ENCODE data around the gene MYO19.
"Not testable (repeated sequence)": the region's sequence is repeated elsewhere in the genome, so short reads cannot be mapped to it uniquely, and the experiment has no call there.

The MYO19 gene

DNA sequence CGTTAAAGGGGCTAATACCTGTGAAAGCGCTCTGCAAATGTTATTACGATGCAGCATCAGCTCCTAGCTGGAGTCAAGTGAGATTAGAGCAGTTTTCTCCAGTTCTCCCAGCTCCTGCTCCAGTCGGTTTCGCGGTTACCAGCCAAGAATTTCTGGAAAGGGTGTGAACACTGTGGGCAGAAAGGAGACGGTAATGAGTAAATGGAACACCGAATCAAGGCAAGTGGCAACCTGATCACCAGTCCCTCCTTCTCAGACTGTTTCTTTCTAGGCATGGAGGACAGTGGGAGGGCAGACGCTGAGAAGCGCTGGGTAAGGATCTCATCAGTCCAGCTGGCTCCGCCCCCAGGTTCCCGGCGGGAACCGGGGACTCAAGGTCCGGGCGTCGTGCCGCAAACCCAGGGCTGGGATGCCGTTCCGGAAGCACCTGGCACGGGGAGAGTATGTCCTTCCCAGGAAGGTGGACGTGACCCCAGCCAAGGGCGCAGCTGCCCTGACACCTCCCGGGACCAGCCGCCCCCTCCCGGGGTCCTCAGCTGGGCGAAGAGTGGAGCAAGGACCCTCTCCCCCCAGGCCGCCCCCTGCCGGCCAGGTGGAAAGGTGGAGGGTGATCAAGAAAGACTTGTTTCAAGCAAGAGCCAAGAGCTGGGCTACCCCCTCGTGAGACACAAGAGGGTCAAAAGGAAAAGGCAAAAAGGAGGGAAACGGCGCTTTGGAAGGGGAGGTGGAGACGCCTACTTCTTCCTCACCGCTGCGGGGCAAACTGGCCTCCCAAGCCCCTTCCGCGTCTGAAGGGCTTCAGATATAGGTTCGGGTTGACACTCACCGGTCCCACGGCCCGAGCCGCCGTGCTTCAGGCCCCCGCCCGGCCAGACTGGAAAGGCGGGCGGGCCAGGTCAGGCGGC lies 481 bp downstream of the MYO19 start:
- peak overlapping the region; percentile 87 for H3K4me3 ChIP-seq (ENCODE audit: low read length)
- DNase-seq (ENCODE audit: low read depth, low spot score) = no peak

DNA sequence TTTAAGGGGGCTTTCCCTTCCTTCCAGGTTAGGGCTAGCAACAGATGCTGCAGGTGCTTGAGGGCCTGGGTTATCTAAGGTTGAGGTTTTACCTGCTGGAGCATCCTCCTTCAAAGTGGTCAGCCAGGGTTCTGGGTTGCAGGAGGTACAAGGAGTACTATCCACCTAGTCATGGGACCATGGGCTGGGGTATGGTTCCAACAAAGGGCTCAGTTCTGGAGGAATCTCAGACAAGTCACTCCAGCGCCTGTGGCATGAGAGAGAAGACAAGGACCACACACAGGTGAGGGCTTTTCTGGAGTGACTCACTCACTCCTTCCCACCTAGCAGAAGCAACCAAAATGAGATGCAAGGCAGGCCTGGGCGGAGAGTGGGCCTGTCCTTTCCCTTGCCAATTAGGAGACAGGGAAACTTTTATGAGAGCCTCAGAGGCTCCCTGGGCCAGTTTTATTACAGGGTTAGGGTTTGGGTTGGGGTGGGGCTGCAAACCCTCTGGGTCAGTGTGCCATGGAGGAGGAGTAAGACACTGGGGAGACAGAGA lies 2.2 kb downstream of the MYO19 start:
- DNase-seq (ENCODE audit: low read depth, low spot score) = no peak
- no peak overlapping the region for H3K4me3 ChIP-seq (ENCODE audit: low read length)

DNA sequence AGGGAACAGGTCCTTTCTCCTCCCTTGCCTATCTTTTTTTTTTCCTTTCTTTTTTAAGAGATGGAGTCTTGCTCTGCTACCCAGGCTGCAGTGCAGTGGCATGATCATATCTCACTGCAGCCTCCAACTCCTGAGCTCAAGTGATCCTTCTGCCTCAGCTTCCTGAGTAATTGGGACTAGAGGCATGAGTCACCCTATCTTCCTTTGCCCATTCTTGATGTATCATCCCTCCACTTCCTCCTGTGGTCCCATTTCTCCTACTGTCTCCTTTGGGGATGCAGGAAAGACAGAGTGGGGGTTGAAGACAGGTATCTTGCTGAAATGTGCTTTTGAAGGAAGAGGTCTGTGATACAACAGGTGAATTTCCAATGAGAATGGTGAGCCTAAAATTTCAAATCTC lies 5.5 kb downstream of the MYO19 start:
- H3K4me3 ChIP-seq (ENCODE audit: low read length) = no peak overlapping the region
- DNase-seq (ENCODE audit: low read depth, low spot score) = no peak

DNA sequence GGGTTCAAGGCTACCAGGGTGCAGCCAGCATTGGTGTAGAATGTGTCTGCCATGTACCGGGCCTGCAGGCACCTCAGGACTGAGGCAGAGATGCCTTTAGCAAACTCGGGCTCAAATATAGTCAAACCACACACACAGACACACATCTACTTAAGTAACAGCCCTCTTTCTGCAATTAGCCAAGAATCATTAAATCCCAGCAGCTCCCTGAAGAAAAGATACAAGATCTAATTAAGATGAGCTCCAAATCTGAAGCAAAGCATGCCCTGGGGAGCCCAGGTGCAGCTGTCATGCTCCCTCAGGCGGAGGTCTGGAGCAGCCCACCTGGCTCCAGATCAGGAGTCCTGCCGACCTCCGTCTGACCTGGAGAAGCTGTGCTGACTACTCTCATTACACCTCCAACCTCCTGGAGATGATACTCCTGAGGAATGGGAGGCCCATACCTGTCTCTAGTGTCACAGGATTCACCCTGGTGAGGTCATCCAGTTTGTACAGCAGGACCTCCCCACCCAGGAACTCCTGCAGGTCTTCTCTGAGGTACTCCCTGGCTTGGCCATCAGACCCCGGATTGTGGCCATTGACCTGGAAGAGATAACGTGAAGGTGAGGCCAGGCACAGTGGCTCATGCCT lies 6.9 kb downstream of the MYO19 start:
- DNase-seq (ENCODE audit: low read depth, low spot score) = no peak
- no peak overlapping the region for H3K4me3 ChIP-seq (ENCODE audit: low read length)

DNA sequence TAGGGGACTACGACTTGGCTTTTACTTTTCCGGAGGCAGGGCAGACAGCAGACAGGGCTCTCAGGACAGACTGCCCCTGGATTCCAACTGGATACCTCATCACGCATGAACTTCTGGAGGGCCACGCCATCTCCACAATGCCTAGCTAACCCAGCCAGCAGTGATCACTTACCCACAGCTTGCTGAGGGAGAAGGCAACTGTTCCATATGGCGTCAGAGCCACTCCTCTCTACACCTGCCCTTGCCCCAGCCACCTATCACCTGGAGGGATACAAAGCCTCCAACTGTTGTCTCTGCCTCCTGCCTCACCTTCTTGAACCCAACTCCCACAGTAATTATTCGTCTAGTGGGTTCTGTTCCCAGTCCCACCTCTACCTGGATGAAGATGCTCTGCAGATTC lies 8.8 kb downstream of the MYO19 start:
- no peak overlapping the region for H3K4me3 ChIP-seq (ENCODE audit: low read length)
- DNase-seq (ENCODE audit: low read depth, low spot score) = no peak

DNA sequence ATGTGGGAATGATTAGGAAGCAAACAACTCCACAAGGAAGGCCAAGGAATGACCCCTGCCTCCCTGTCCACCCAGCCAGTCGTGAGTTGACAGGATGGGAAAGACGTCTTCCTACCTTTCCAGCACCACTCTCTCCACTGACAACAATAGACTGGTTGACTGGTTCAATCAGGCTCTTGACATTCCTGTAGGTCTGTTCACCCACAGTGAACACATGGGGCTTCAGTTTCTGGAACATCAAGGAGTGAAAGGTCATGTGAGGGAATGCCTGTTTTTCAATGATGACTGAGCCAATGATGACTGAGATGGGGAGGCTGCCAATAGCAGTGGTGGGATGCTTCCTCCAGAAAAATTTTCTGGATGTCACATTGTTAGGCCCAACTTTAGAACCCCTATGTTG lies 9.6 kb downstream of the MYO19 start:
- no peak for DNase-seq (ENCODE audit: low read depth, low spot score)

DNA sequence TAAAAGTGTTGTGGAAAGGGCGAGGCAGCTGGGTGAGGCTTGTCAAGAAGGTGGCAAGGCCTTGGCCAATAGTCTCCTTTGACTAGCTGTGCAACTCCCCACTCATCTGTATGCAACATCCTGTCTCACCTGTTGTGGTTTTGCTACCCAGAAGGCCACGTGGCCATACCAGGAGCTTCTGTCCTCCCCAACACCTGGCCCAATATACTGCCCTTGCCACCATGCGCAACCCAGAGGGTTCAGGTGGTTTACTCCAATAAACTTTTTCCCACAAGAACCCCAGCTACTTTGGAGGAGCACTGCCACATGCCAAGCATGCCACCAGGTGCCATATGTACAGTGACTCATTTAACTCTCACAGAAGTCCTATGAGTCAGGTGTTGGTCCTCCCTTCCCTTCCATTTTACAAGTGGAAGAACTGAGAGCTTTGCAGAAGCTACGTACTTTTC lies 10.2 kb downstream of the MYO19 start:
- peak; percentile 10 for DNase-seq (ENCODE audit: low read depth, low spot score)
- no peak overlapping the region for H3K4me3 ChIP-seq (ENCODE audit: low read length)

More for the DNA sequence above, 9.6 kb downstream of the MYO19 start:
- no peak overlapping the region for H3K4me3 ChIP-seq (ENCODE audit: low read length)

DNA sequence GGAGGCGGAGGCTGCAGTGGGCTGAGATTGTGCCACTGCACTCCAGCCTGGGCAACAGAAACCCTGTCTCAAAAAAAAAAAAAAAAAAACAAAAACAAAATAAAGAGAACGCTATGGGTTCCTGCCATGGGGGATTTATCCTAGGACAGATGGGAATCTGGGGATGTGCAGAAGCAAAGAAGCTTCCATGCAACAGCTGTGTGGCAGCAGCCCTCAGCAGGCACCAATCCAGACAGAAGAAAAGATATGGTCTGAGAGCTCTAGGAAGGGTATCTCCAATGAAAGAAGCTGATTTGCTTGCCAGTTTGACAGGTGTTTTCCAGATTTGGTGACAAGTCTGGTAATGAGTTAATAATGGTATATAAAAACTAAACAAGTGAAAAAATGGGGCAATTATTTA lies 11.6 kb downstream of the MYO19 start:
- DNase-seq (ENCODE audit: low read depth, low spot score) = no peak
- H3K4me3 ChIP-seq (ENCODE audit: low read length) = no peak overlapping the region

DNA sequence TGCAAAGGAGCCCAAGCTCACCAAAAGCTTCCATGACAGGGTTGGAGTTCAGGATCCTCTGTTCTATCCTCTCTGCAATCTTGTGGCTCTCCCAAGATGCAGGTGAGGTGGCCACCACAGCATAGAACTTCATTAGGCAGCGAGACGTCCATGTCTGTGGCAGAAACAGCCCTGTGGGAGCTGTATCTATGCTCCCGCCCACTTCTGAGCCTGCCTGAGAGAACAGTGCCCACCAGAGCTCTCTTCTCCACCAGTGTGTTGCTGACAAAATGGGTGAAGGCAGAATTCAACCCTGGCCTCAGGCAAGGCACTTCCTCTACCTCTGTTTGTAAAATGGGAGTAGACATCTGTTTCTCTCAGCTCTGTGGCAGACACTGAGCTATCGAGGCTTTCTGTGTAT lies 18.8 kb downstream of the MYO19 start:
- no peak overlapping the region for H3K4me3 ChIP-seq (ENCODE audit: low read length)
- DNase-seq (ENCODE audit: low read depth, low spot score) = no peak

DNA sequence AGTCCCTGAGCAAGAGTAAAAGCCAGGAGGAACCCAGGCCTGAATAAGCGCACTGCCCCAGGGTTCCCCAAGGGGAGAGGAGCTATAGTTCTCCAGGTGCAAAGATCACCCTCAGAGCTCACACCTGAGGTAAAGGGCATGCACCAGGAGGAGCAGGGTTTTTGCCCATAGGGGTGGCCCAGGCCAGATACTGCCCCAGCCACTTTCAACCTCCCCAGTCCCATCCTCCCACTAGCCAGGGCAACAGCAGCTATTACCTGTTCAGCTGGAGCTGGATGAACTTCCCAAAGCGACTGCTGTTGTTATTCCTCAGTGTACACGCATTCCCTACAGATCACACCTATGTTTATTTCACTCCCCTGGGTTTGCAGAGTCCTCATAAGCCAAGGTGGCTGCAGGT lies 19.8 kb downstream of the MYO19 start:
- H3K4me3 ChIP-seq (ENCODE audit: low read length) = no peak overlapping the region
- no peak for DNase-seq (ENCODE audit: low read depth, low spot score)

DNA sequence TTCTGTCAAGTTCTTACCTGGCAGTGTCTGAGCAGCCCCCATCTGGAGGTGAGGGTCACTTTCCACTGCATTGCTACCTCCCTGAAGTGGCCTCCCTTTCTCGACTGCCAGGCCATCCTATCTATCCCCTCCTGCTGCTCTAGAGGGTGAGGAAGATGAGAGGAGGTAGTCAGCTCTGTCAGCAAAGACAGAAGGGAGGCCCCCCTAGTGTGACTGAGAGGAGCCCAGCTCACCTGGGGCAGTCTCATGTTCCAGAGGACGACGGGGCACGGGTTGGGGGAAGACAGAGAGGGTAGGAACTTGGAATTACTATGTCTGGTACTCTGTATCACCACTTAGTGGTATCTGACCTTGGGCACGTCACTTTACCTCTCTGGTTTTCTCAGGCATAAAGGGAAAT lies 22.0 kb downstream of the MYO19 start:
- DNase-seq (ENCODE audit: low read depth, low spot score) = no peak

DNA sequence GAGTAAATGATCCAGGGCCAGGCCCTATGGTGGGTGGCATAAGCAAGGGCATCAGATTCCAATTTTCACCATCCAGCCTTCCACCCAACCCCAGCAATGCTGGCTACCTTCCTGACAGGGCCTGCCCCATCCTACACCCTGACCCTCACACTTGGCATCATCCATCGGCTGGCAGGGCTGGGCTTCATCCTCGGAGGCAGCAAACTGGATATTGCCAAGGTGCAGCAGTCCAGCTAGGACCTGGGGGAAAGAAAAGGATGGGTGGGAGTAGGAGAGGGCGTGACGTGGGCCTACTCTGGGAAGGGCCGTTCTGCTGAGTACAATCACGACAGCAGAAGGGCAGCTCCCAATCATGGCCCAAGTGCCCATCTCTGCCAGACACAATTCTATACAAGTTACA lies 23.5 kb downstream of the MYO19 start:
- no peak for DNase-seq (ENCODE audit: low read depth, low spot score)

More for the DNA sequence above, 22.0 kb downstream of the MYO19 start:
- H3K4me3 ChIP-seq (ENCODE audit: low read length) = no peak overlapping the region

DNA sequence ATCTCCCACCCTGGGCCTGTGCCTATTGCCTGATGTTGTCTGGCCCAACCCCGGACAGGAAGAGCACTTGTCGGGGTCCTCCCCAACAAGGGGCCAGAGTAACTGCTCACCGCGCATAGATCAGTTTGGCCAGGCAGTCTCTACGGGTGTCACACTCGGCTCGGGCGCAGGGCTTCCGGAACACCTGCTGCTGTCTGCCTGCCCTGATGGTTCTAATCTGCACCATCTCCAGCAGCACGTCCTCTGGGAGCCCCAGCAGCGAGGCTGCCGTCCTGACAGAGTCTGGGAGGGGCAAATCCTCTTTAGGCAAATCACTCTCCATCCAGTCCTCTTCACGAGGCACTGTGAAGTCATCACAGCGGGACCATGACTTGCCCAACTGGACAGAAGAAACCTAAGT lies 24.0 kb downstream of the MYO19 start:
- H3K4me3 ChIP-seq (ENCODE audit: low read length) = no peak overlapping the region
- no peak for DNase-seq (ENCODE audit: low read depth, low spot score)

More for the DNA sequence above, 23.5 kb downstream of the MYO19 start:
- no peak overlapping the region for H3K4me3 ChIP-seq (ENCODE audit: low read length)

DNA sequence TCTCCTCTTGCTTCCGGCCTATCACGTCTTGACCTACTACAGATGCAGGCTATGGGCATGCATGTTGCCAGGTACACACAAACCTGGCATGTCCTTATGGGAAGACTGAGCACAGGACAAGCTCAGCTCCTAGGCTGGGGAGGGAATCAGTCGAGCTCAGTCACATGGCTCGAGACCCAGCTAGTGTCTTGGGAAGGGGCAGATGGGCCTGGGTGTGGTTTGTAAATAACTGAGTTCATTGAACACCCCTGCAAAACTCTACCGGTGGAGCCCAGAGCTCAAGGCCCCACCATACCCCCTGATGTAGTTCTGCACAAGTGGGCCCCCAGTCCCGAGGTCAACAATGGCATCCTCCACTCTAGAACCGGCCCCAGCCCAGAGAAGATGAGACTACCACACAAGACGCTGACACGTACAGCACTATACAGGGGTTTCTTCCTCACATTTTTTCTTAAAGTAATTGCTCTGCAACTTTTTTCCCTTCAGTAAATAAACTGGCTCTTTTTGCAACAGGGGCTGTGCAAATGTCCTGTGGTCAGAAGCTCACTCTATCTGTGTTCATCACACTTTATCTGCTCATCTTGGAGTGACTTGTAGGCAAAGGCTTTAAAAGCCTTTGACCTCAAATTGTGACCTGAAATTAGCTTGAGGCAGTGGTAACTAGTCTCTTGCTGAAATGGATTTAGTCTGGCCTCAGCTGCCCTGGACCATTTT lies 25.2 kb downstream of the MYO19 start:
- DNase-seq (ENCODE audit: low read depth, low spot score) = no peak
- no peak overlapping the region for H3K4me3 ChIP-seq (ENCODE audit: low read length)

DNA sequence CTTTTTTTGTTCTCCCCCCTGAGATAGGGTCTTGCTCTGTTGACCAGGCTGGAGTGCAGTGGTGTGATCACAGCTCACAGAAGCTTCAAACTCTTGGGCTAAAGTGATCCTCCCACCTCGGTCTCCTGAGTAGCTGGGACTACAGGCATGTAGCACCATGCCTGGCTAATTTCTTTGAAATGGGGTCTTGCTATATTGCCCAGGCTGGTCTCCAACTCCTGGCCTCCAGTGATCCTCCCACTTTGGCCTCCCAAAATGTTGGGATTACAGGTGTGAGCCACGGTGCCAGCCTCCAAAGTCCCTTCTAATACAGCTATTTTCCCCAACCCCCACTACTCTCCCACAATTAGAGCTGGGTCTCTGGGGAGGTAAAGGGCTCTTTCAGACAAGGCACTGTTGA lies 26.2 kb downstream of the MYO19 start:
- not testable (repeated sequence) for H3K4me3 ChIP-seq (ENCODE audit: low read length); DNase-seq (ENCODE audit: low read depth, low spot score)

DNA sequence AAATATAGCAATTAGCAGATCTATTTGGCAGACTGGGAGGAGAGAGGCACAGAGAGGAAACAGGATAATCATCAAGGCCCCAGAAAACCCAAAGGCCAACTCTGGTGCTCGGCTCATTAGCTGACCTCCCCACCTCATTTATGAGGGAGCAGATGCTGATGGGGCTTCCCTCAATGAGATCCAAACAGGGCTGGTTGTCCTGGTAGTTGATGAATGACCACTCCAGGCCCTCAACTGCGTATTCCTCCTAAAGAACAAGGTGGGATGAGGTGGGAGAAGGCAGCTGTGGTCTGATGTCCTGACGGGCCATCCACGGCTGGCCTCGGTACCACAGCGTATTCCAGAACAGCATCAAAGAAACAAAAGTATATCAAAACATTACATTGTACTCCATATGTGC lies 27.4 kb downstream of the MYO19 start:
- no peak for DNase-seq (ENCODE audit: low read depth, low spot score)
- no peak overlapping the region for H3K4me3 ChIP-seq (ENCODE audit: low read length)

DNA sequence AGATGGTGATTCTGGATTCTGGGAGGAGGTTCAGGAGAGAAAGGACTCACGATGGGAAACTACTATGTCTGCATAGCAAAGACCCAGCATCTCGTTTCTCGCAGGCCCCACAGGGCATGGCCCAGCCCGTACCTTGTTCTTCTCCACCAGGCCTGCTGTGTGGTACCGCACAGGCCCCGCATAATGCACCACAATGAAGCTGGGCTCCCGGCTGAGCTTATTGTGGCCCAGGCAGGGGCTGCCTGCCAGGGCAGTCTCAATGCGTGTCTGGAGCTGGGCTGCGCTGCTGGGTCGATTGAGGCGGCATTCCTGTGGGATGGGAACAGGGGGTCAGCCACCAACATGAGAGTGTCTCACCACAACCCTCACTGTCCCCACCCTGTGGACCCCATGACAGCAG lies 27.8 kb downstream of the MYO19 start:
- no peak for DNase-seq (ENCODE audit: low read depth, low spot score)
- H3K4me3 ChIP-seq (ENCODE audit: low read length) = no peak overlapping the region

DNA sequence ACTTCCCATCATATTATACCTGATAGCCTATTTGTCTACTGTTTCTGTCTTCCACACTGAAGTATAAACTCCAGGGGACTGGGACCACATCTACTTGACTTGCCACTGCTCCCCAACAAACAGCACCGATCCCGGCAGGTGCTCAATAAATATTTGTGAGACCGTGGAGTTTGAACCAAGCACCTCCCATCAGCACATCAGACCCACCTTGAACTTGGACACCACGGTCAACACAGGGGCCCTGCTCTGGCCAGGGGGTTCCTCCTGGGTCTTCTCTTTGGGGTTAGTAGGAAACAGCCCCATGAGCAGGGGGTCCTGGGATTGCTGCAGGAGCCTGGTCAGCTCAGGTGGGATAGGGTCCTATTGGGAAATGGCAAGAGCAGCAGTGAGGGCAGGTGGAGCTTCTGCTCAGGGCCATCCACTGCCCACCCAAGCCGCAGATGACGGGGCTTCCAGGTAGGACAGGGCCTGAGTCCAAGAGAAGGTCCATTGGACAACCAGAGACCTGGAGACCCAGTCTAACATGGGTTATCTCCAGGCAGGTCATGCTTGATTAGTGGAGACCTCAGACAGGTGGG lies 28.3 kb downstream of the MYO19 start:
- no peak for DNase-seq (ENCODE audit: low read depth, low spot score)
- no peak overlapping the region for H3K4me3 ChIP-seq (ENCODE audit: low read length)

DNA sequence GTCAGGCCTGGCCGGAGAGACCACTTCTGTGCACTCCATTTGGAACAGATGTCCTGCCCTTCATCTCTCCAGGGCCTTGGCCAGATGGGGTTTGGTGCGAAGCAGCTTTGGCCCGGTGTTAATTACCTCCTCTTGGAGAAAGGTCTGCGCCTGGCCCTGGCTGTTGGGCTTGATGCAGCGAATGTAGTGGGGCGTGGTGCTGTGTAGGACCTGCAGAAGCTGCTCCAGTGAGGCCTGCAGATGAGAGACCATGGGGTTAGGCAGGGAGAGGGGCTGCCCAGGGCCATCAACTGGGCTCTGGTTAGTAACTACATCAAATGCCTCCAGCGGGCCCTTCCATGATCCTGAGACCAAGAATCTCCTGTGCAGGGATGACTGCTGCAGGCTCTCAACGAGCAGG lies 29.5 kb downstream of the MYO19 start:
- DNase-seq (ENCODE audit: low read depth, low spot score) = no peak

More for the DNA sequence above, 29.5 kb downstream of the MYO19 start:
- no peak overlapping the region for H3K4me3 ChIP-seq (ENCODE audit: low read length)

Measured in Jurkat, Clone E6-1 (cell line).